ENCODE data around the gene COL23A1.

DNA sequence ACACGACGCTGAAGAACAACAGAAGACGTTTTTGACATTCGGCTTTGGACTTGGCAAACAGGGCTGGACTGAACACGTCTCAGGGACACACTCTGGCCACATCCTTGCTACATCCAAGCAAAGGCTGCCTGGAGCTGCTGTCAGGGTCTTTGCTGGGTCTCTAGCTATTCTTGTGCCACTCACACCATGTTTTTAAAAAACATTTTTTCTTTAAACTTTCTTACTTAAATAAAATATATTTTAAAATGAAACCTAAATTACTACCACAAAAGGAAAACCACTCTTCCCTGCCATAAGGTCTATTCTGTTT, 229.3 kb downstream of the COL23A1 start:
- TF ChIP-seq, protein P1, sequence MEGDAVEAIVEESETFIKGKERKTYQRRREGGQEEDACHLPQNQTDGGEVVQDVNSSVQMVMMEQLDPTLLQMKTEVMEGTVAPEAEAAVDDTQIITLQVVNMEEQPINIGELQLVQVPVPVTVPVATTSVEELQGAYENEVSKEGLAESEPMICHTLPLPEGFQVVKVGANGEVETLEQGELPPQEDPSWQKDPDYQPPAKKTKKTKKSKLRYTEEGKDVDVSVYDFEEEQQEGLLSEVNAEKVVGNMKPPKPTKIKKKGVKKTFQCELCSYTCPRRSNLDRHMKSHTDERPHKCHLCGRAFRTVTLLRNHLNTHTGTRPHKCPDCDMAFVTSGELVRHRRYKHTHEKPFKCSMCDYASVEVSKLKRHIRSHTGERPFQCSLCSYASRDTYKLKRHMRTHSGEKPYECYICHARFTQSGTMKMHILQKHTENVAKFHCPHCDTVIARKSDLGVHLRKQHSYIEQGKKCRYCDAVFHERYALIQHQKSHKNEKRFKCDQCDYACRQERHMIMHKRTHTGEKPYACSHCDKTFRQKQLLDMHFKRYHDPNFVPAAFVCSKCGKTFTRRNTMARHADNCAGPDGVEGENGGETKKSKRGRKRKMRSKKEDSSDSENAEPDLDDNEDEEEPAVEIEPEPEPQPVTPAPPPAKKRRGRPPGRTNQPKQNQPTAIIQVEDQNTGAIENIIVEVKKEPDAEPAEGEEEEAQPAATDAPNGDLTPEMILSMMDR (IDR thresholded peaks at IDR 0.05): no peak
- TF ChIP-seq EZH2 (IDR thresholded peaks at IDR 0.05; ENCODE audit: borderline replicate concordance, insufficient read depth, low read depth, low read length, poor library complexity, severe bottlenecking): no peak

All from B cell (primary cell).